ENCODE data around the gene EGFL7.

GRCh38 chr9:136687721-136688223 lies 25.1 kb downstream of the EGFL7 start:
- TF ChIP-seq CTCF (IDR thresholded peaks at IDR 0.05) (no peak), POLR2A (IDR thresholded peaks at IDR 0.05) (no peak)

Data from adrenal gland (tissue), 5 donors.